ENCODE results near the gene HCN3.

- no peak for TF ChIP-seq CTCF (IDR thresholded peaks at IDR 0.05)
- TF ChIP-seq EZH2 (IDR thresholded peaks at IDR 0.05; ENCODE audit: borderline replicate concordance, insufficient read depth, low read depth, low read length, poor library complexity, severe bottlenecking) = no peak
Observed at GRCh38 chr1:155245163-155245524, 32.1 kb upstream of the HCN3 start.
